SK-N-SH treated with all-trans-retinoic acid at 6 μM for 48 hours (cell line): Measurements from ENCODE around the gene B3GAT1.

Experiments
- ATAC-seq: fragments of 200-7000 bp; cut with Tn5 transposase; 3 replicates; pipeline ENCODE4 v1.9.1; 2020; ENCODE audit warnings: mild to moderate bottlenecking, moderate library complexity
- ARNTL ChIP-seq: fragments of 450-650 bp; formaldehyde crosslinking; IDR thresholded peaks from 2 replicates; pipeline ENCODE4 v1.5.0; 2020; ENCODE audit warnings: low read depth, mild to moderate bottlenecking, moderate library complexity, borderline replicate concordance
- BACH2 ChIP-seq: fragments of 250-450 bp; sonication (Bioruptor Pico); IDR thresholded peaks from 2 replicates; pipeline ENCODE4 v1.9.0; 2021; ENCODE audit warnings: mild to moderate bottlenecking, borderline replicate concordance
- CSDC2 ChIP-seq: fragments of 250-450 bp; sonication (Bioruptor Pico); IDR thresholded peaks from 2 replicates; pipeline ENCODE4 v1.5.0; 2020; ENCODE audit warnings: mild to moderate bottlenecking, moderate library complexity
- ESRRG ChIP-seq: fragments of 250-450 bp; sonication (Bioruptor Pico); IDR thresholded peaks from 2 replicates; pipeline ENCODE4 v1.6.1; 2021; ENCODE audit warnings: mild to moderate bottlenecking
- GLIS3 ChIP-seq: fragments of 250-450 bp; sonication (Bioruptor Pico); IDR thresholded peaks from 2 replicates; pipeline ENCODE4 v1.5.0; 2020; ENCODE audit warnings: mild to moderate bottlenecking, moderate library complexity
- ISL1 ChIP-seq: fragments of 250-450 bp; sonication (Bioruptor Pico); IDR thresholded peaks from 2 replicates; pipeline ENCODE4 v2.1.2; 2022; ENCODE audit warnings: mild to moderate bottlenecking, moderate library complexity
- OSR1 ChIP-seq: fragments of 250-450 bp; sonication (Bioruptor Pico); IDR thresholded peaks from 2 replicates; pipeline ENCODE4 v1.8.0; 2022; ENCODE audit warnings: moderate library complexity, mild to moderate bottlenecking, inconsistent platforms
- PPARA ChIP-seq: fragments of 250-450 bp; sonication (Bioruptor Pico); IDR thresholded peaks from 2 replicates; pipeline ENCODE4 v1.5.0; 2020; ENCODE audit warnings: mild to moderate bottlenecking, borderline replicate concordance
- RARB ChIP-seq: fragments of 250-450 bp; sonication (Bioruptor Pico); IDR thresholded peaks from 2 replicates; pipeline ENCODE4 v1.8.0; 2021; ENCODE audit warnings: mild to moderate bottlenecking, moderate library complexity
- SNAI2 ChIP-seq: fragments of 250-450 bp; sonication (Bioruptor Pico); IDR thresholded peaks from 2 replicates; pipeline ENCODE4 v1.5.0; 2020; ENCODE audit warnings: mild to moderate bottlenecking, moderate library complexity
- TCF4 ChIP-seq: fragments of 250-450 bp; sonication (Bioruptor Pico); IDR thresholded peaks from 2 replicates; pipeline ENCODE4 v1.8.0; 2021; ENCODE audit warnings: mild to moderate bottlenecking, moderate library complexity, borderline replicate concordance
- TOX ChIP-seq: fragments of 250-450 bp; sonication (Bioruptor Pico); IDR thresholded peaks from 2 replicates; pipeline ENCODE4 v1.8.0; 2021; ENCODE audit warnings: mild to moderate bottlenecking, moderate library complexity, borderline replicate concordance
- ZC3H10 ChIP-seq: fragments of 250-450 bp; sonication (Bioruptor Pico); IDR thresholded peaks from 2 replicates; pipeline ENCODE4 v1.5.1; 2021; ENCODE audit warnings: mild to moderate bottlenecking, moderate library complexity
- ZFP3 ChIP-seq: fragments of 250-450 bp; sonication (Bioruptor Pico); IDR thresholded peaks from 2 replicates; pipeline ENCODE4 v1.5.0; 2020; ENCODE audit warnings: mild to moderate bottlenecking, moderate library complexity
- ZFP30 ChIP-seq: fragments of 450-650 bp; formaldehyde crosslinking; IDR thresholded peaks from 2 replicates; pipeline ENCODE4 v1.5.0; 2022; ENCODE audit warnings: mild to moderate bottlenecking, moderate library complexity
- ZNF565 ChIP-seq: fragments of 450-650 bp; formaldehyde crosslinking; conservative IDR thresholded peaks from 2 replicates; pipeline ENCODE4 v1.5.0; 2020; ENCODE audit warnings: low read depth, mild to moderate bottlenecking, moderate library complexity
- ZNF8 ChIP-seq: fragments of 450-650 bp; formaldehyde crosslinking; IDR thresholded peaks from 2 replicates; pipeline ENCODE4 v1.5.0; 2020; ENCODE audit warnings: mild to moderate bottlenecking, moderate library complexity
- TF ChIP-seq, protein P1 (sequence below): fragments of 250-450 bp; sonication (Bioruptor Pico); IDR thresholded peaks from 2 replicates; pipeline ENCODE4 v1.5.1; 2021; ENCODE audit warnings: mild to moderate bottlenecking, moderate library complexity
- TF ChIP-seq, protein P2 (sequence below): fragments of 250-450 bp; sonication (Bioruptor Pico); IDR thresholded peaks from 2 replicates; pipeline ENCODE4 v1.5.1; 2020; ENCODE audit warnings: low read depth, mild to moderate bottlenecking, moderate library complexity
- TF ChIP-seq, protein P3 (sequence below): fragments of 250-450 bp; sonication (Bioruptor Pico); IDR thresholded peaks from 2 replicates; pipeline ENCODE4 v1.8.0; 2021; ENCODE audit warnings: low read depth, mild to moderate bottlenecking, moderate library complexity, borderline replicate concordance
- TF ChIP-seq, protein P4 (sequence below): fragments of 250-450 bp; sonication (Bioruptor Pico); IDR thresholded peaks from 2 replicates; pipeline ENCODE4 v1.5.0; 2020; ENCODE audit warnings: mild to moderate bottlenecking, moderate library complexity

B3GAT1 gene

DNA sequence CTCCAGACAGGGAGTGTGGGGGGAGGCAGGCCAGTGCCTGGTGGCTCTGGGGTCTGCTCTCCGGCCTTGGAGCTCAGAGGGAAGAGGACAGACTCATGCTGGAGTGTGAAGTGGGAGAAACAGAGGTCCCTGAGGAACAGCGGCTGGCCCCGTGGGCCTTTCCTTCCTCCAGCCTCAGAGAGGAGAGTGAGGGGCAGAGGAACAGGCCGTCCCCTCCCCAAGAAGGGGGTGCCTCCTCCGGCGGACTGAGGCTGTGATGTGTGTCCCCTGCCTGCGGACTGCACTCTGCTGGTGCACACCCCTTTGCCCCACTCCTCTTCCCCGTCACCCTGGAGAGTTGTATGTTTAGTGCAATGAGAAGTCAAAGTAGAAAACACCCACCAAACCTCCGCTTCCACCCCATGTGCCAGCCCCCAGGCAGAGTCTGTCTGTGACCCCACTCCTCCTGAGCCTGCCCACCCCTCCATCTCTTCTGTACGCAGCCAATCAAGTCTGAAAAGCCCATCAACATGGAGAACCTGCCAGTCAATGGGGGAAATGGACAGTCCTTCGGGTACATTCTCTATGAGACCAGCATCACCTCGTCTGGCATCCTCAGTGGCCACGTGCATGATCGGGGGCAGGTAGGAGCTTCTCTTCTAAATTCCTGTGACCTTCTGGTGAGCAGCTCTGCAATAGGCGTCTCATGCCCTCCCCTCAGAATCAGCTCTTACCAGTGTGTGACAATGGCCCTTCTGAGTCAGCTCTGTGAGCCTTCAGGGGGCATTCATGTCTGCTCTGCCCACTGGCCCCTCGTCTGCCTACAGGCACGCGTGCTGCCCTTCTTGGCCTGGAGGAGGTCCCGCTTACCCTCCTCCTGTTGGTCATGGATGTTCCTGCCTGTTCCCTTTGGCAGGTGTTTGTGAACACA lies 41.3 kb downstream of the B3GAT1 start (continued):
- TF ChIP-seq, protein P1, sequence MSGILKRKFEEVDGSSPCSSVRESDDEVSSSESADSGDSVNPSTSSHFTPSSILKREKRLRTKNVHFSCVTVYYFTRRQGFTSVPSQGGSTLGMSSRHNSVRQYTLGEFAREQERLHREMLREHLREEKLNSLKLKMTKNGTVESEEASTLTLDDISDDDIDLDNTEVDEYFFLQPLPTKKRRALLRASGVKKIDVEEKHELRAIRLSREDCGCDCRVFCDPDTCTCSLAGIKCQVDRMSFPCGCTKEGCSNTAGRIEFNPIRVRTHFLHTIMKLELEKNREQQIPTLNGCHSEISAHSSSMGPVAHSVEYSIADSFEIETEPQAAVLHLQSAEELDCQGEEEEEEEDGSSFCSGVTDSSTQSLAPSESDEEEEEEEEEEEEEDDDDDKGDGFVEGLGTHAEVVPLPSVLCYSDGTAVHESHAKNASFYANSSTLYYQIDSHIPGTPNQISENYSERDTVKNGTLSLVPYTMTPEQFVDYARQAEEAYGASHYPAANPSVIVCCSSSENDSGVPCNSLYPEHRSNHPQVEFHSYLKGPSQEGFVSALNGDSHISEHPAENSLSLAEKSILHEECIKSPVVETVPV (CRISPR knock-in tag), result no peak
- TF ChIP-seq PPARA, result no peak
- TF ChIP-seq GLIS3 (CRISPR knock-in tag), result no peak
- TF ChIP-seq ESRRG (CRISPR knock-in tag), result no peak
- TF ChIP-seq SNAI2, result no peak

DNA sequence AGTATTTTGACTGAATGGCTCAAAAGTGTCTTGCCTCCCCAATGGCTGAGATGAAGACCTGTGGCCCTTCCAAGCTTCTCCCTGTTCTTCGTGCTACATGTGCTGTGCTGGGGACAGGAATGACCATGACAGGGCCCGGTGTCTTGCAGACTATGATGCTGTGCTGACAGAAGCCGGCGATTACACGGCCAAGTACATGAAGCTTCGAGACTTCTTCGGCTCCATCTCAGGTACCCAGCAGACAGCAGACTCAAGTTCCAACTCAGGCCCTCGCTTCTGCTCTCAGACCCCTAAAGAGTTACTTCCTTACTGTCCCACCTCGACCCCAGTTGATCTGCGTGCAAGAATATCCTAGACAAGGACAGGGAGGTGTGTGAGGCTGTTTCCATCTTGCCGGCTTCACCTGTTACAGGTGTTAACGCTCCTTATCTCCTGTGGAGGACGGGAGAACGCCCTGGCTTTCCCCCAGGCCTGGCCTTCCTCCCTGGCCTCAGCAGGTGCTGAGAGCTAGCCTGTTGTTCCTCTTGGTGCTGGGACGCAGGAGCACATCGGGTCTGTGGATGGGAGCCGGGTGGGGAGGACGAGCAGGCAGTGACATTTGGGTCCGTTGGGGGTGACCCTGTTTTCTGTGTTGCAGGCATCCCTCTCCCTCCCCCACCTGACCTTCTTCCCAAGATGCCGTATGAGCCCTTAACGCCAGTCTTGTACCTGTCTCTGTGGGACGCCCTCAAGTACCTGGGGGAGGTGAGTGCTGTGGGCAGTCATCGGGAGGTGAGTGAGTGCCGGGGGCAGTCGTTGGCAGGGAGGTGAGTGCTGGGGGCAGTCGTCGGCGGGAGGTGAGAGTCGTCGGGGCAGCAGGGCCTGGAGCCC lies 42.2 kb downstream of the B3GAT1 start:
- no peak for TF ChIP-seq RARB
- no peak for TF ChIP-seq CSDC2 (CRISPR knock-in tag)
- TF ChIP-seq ZC3H10 (CRISPR knock-in tag), result no peak
- no peak for TF ChIP-seq ZNF8 (CRISPR knock-in tag)
- no peak for TF ChIP-seq BACH2 (CRISPR knock-in tag)
- TF ChIP-seq ZNF565 (CRISPR knock-in tag), result no peak
- no peak for TF ChIP-seq PPARA
- TF ChIP-seq GLIS3 (CRISPR knock-in tag), result no peak
- no peak for TF ChIP-seq ISL1 (CRISPR knock-in tag)
- TF ChIP-seq OSR1 (CRISPR knock-in tag), result no peak
- TF ChIP-seq, protein P2, sequence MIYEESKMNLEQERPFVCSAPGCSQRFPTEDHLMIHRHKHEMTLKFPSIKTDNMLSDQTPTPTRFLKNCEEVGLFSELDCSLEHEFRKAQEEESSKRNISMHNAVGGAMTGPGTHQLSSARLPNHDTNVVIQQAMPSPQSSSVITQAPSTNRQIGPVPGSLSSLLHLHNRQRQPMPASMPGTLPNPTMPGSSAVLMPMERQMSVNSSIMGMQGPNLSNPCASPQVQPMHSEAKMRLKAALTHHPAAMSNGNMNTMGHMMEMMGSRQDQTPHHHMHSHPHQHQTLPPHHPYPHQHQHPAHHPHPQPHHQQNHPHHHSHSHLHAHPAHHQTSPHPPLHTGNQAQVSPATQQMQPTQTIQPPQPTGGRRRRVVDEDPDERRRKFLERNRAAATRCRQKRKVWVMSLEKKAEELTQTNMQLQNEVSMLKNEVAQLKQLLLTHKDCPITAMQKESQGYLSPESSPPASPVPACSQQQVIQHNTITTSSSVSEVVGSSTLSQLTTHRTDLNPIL (CRISPR knock-in tag), result no peak
- TF ChIP-seq, protein P3, sequence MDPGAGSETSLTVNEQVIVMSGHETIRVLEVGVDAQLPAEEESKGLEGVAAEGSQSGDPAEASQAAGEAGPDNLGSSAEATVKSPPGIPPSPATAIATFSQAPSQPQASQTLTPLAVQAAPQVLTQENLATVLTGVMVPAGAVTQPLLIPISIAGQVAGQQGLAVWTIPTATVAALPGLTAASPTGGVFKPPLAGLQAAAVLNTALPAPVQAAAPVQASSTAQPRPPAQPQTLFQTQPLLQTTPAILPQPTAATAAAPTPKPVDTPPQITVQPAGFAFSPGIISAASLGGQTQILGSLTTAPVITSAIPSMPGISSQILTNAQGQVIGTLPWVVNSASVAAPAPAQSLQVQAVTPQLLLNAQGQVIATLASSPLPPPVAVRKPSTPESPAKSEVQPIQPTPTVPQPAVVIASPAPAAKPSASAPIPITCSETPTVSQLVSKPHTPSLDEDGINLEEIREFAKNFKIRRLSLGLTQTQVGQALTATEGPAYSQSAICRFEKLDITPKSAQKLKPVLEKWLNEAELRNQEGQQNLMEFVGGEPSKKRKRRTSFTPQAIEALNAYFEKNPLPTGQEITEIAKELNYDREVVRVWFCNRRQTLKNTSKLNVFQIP (CRISPR knock-in tag), result no peak
- TF ChIP-seq, protein P4, sequence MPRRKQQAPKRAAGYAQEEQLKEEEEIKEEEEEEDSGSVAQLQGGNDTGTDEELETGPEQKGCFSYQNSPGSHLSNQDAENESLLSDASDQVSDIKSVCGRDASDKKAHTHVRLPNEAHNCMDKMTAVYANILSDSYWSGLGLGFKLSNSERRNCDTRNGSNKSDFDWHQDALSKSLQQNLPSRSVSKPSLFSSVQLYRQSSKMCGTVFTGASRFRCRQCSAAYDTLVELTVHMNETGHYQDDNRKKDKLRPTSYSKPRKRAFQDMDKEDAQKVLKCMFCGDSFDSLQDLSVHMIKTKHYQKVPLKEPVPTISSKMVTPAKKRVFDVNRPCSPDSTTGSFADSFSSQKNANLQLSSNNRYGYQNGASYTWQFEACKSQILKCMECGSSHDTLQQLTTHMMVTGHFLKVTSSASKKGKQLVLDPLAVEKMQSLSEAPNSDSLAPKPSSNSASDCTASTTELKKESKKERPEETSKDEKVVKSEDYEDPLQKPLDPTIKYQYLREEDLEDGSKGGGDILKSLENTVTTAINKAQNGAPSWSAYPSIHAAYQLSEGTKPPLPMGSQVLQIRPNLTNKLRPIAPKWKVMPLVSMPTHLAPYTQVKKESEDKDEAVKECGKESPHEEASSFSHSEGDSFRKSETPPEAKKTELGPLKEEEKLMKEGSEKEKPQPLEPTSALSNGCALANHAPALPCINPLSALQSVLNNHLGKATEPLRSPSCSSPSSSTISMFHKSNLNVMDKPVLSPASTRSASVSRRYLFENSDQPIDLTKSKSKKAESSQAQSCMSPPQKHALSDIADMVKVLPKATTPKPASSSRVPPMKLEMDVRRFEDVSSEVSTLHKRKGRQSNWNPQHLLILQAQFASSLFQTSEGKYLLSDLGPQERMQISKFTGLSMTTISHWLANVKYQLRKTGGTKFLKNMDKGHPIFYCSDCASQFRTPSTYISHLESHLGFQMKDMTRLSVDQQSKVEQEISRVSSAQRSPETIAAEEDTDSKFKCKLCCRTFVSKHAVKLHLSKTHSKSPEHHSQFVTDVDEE (CRISPR knock-in tag), result no peak
- no peak for TF ChIP-seq TCF4
- no peak for TF ChIP-seq SNAI2
- no peak for TF ChIP-seq ZFP30 (CRISPR knock-in tag)
- no peak for TF ChIP-seq ZFP3
- no peak for TF ChIP-seq ARNTL (CRISPR knock-in tag)
- TF ChIP-seq, protein P1 (CRISPR knock-in tag), result no peak
- no peak for ATAC-seq

DNA sequence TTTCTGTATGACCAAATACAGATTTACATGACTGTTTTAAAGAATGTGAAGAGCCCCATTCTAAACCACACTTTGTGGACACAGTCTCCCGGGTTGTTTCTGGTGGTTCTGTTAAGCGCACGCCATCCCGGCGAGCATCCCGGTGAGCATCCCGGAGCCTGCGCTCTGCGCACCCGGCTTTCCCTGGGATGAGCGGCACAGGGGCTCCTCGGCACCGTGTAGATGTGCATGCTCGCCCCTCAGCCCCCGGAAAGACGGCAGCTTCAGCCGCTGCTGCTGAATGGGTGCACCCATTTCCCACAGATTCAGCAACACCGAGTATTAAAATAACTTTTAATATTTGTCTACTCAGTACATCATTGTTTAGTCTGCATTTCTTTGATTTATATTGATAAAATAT lies 44.3 kb downstream of the B3GAT1 start:
- TF ChIP-seq, protein P1 (CRISPR knock-in tag), result no peak
- TF ChIP-seq BACH2 (CRISPR knock-in tag) (no peak), TOX (CRISPR knock-in tag) (no peak)
- no peak for ATAC-seq
